Measurements from ENCODE around the gene STAC3. TPM values are rescaled to one million over a fixed set of nuclear protein-coding genes. Genes with fewer than 3 reads are reported as not detected.

Gene STAC3
- total RNA-seq, 1 donor from 2014 or later = 0.75 TPM

GRCh38 chr12:57207731-57208630 lies 43.0 kb downstream of the STAC3 start:
- Histone ChIP-seq H3K9me3 (ENCODE audit: insufficient read depth, low read depth, low read length) (no peaks in the 10 kb centered on the region), H3K9ac (ENCODE audit: low read length) (no peak overlapping the region), H3K27ac (ENCODE audit: low read depth, low read length) (no peak overlapping the region), H4K20me1 (ENCODE audit: insufficient read depth, low read length) (peaks cover 66% of the 10 kb centered on the region), H3K27me3 (ENCODE audit: insufficient read depth, low read length) (no peaks in the 10 kb centered on the region), H3K4me2 (ENCODE audit: low read length) (no peak overlapping the region), H3K79me2 (ENCODE audit: insufficient read depth, low read length) (no peaks in the 10 kb centered on the region), H3K36me3 (ENCODE audit: insufficient read depth, low read length) (peaks cover 12% of the 10 kb centered on the region), H3K4me1 (ENCODE audit: insufficient read depth, low read length) (no peaks in the 10 kb centered on the region), H3K4me3 (ENCODE audit: insufficient read depth, low read depth, low read length) (no peak overlapping the region), H2AFZ (ENCODE audit: low read depth, low read length) (no peak overlapping the region)
- no peak overlapping the region for H3K27ac Mint-ChIP-seq (ENCODE audit: unreplicated experiment)
- peaks cover 1% of the 10 kb centered on the region for H3K4me1 Mint-ChIP-seq (ENCODE audit: low read depth, unreplicated experiment)
- no peak for DNase-seq (ENCODE audit: low read depth)
- H3K4me3 Mint-ChIP-seq (ENCODE audit: unreplicated experiment) = no peak overlapping the region
- peaks cover 25% of the 10 kb centered on the region for H3K36me3 Mint-ChIP-seq (ENCODE audit: low read depth, unreplicated experiment)
- H3K27me3 Mint-ChIP-seq (ENCODE audit: low read depth, unreplicated experiment) = no peaks in the 10 kb centered on the region
- no peak for FAIRE-seq
- no peaks in the 10 kb centered on the region for H3K9me3 Mint-ChIP-seq (ENCODE audit: unreplicated experiment)
- TF ChIP-seq EZH2 (IDR thresholded peaks at IDR 0.05; ENCODE audit: insufficient read depth, low read length) (no peak), CTCF (IDR thresholded peaks at IDR 0.05; ENCODE audit: insufficient read depth, low read depth, low read length) (no peak)

- Mint-ChIP-seq H3K27me3 (ENCODE audit: low read depth, unreplicated experiment) (no peaks in the 10 kb centered on the region), H3K36me3 (ENCODE audit: low read depth, unreplicated experiment) (peaks cover 32% of the 10 kb centered on the region), H3K4me1 (ENCODE audit: low read depth, unreplicated experiment) (no peaks in the 10 kb centered on the region), H3K27ac (ENCODE audit: unreplicated experiment) (no peak overlapping the region), H3K4me3 (ENCODE audit: unreplicated experiment) (no peak overlapping the region), H3K9me3 (ENCODE audit: unreplicated experiment) (no peaks in the 10 kb centered on the region)
- no peak overlapping the region for H3K9ac ChIP-seq (ENCODE audit: low read length)
- TF ChIP-seq EZH2 (IDR thresholded peaks at IDR 0.05; ENCODE audit: insufficient read depth, low read length) (no peak), CTCF (IDR thresholded peaks at IDR 0.05; ENCODE audit: insufficient read depth, low read depth, low read length) (no peak)
- H3K9me3 ChIP-seq (ENCODE audit: insufficient read depth, low read depth, low read length) = no peaks in the 10 kb centered on the region
- no peak overlapping the region for H3K4me3 ChIP-seq (ENCODE audit: insufficient read depth, low read depth, low read length)
- H2AFZ ChIP-seq (ENCODE audit: low read depth, low read length) = no peak overlapping the region
- H3K4me1 ChIP-seq (ENCODE audit: insufficient read depth, low read length) = no peaks in the 10 kb centered on the region
- FAIRE-seq = no peak
- DNase-seq (ENCODE audit: low read depth) = no peak
- H3K27ac ChIP-seq (ENCODE audit: low read depth, low read length) = no peak overlapping the region
- H3K27me3 ChIP-seq (ENCODE audit: insufficient read depth, low read length) = no peaks in the 10 kb centered on the region
- H3K4me2 ChIP-seq (ENCODE audit: low read length) = no peak overlapping the region
- H4K20me1 ChIP-seq (ENCODE audit: insufficient read depth, low read length) = peaks cover 49% of the 10 kb centered on the region
- peaks cover 15% of the 10 kb centered on the region for H3K36me3 ChIP-seq (ENCODE audit: insufficient read depth, low read length)
- no peaks in the 10 kb centered on the region for H3K79me2 ChIP-seq (ENCODE audit: insufficient read depth, low read length)
Measured at GRCh38 chr12:57205931-57206330, 45.1 kb downstream of the STAC3 start.

GRCh38 chr12:57205186-57205585 lies 45.8 kb downstream of the STAC3 start:
- H3K9me3 ChIP-seq (ENCODE audit: insufficient read depth, low read depth, low read length) = no peaks in the 10 kb centered on the region
- no peak overlapping the region for H3K4me3 ChIP-seq (ENCODE audit: insufficient read depth, low read depth, low read length)
- H3K36me3 Mint-ChIP-seq (ENCODE audit: low read depth, unreplicated experiment) = peaks cover 31% of the 10 kb centered on the region
- no peak for FAIRE-seq
- H3K9me3 Mint-ChIP-seq (ENCODE audit: unreplicated experiment) = no peaks in the 10 kb centered on the region
- no peak overlapping the region for H3K27ac ChIP-seq (ENCODE audit: low read depth, low read length)
- H3K4me1 ChIP-seq (ENCODE audit: insufficient read depth, low read length) = no peaks in the 10 kb centered on the region
- H3K9ac ChIP-seq (ENCODE audit: low read length) = no peak overlapping the region
- H3K36me3 ChIP-seq (ENCODE audit: insufficient read depth, low read length) = peaks cover 15% of the 10 kb centered on the region
- H3K4me2 ChIP-seq (ENCODE audit: low read length) = no peak overlapping the region
- no peak overlapping the region for H3K27ac Mint-ChIP-seq (ENCODE audit: unreplicated experiment)
- no peaks in the 10 kb centered on the region for H3K27me3 Mint-ChIP-seq (ENCODE audit: low read depth, unreplicated experiment)
- TF ChIP-seq CTCF (IDR thresholded peaks at IDR 0.05; ENCODE audit: insufficient read depth, low read depth, low read length) (no peak), EZH2 (IDR thresholded peaks at IDR 0.05; ENCODE audit: insufficient read depth, low read length) (no peak)
- no peak overlapping the region for H3K4me3 Mint-ChIP-seq (ENCODE audit: unreplicated experiment)
- peaks cover 46% of the 10 kb centered on the region for H4K20me1 ChIP-seq (ENCODE audit: insufficient read depth, low read length)
- no peak overlapping the region for H2AFZ ChIP-seq (ENCODE audit: low read depth, low read length)
- no peaks in the 10 kb centered on the region for H3K4me1 Mint-ChIP-seq (ENCODE audit: low read depth, unreplicated experiment)
- no peak for DNase-seq (ENCODE audit: low read depth)
- H3K27me3 ChIP-seq (ENCODE audit: insufficient read depth, low read length) = no peaks in the 10 kb centered on the region
- no peaks in the 10 kb centered on the region for H3K79me2 ChIP-seq (ENCODE audit: insufficient read depth, low read length)

Measured in astrocyte (in vitro differentiated cells and primary cell).